ENCODE measurements around the gene RNF186. TPM values are rescaled to one million over a fixed set of nuclear protein-coding genes. Genes with fewer than 3 reads are reported as not detected.

RNF186 gene
- total and polyA plus RNA-seq, 2 of the 13 experiments (the other 11 are each of a cell fraction or from before 2014, with no cell fraction given) = 0.07 to 0.20 TPM

GRCh38 chr1:19814244-19814661 lies 830 bp downstream of the RNF186 start:
- Histone ChIP-seq H3K27me3 (ENCODE audit: control insufficient read depth in 1 of 2, insufficient read depth in 2 of 2, low read length in 2 of 2) (peaks cover 0 to 11% of the 10 kb centered on the region in 2 experiments; a peak in 3 of 5 replicates), H2AFZ (ENCODE audit: low read length) (no peak overlapping the region), H3K9ac (ENCODE audit: insufficient read depth, low read depth, low read length) (no peak overlapping the region), H3K4me1 (ENCODE audit: insufficient read depth, low read length) (peaks cover 47% of the 10 kb centered on the region), H3K4me2 (ENCODE audit: low read depth, low read length) (peak overlapping the region; percentile 68; the same call in 1 of the 2 replicates), H3K79me2 (ENCODE audit: insufficient read depth, low read length) (no peaks in the 10 kb centered on the region), H4K20me1 (ENCODE audit: insufficient read depth, low read length) (no peaks in the 10 kb centered on the region), H3K9me3 (ENCODE audit: low read length) (no peaks in the 10 kb centered on the region), H3K36me3 (replicated peaks in 1 of 2; ENCODE audit: control insufficient read depth in 1 of 2, insufficient read depth in 2 of 2, low read length in 2 of 2) (no peaks in the 10 kb centered on the region), H3K4me3 (replicated peaks in 1 of 3; ENCODE audit: insufficient read depth in 1 of 3, low read depth in 2 of 3, low read length in 3 of 3) (no peak overlapping the region; a peak in 1 of 6 replicates), H3K27ac (ENCODE audit: extremely low read length, insufficient read depth, low read length) (no peak overlapping the region)
- ATAC-seq (no peak), DNase-seq (ENCODE audit: low spot score) (no peak), FAIRE-seq (no peak)
- 67% methylated on average over 7 of the region's 15 CpGs for WGBS (ENCODE audit: low lambda C conversion rate)
- BruUV-seq (replicated peaks) = no TSS peak
- in situ Hi-C loops (cut with HindIII; ENCODE audit: extremely low pct_ligation_motif_present, low pct_unique_long_range_greater_than_20kb) = loop anchor here (5.0 kb wide), 1 partner anchor 52 kb away; no protein-coding TSS in a partner anchor
- no peak for TF ChIP-seq ZNF337 (CRISPR knock-in tag; IDR thresholded peaks at IDR 0.05; ENCODE audit: borderline replicate concordance, low read depth)
- 0 out of 2 replicates have a peak, but pooled peaks have one; percentile 14 for TF ChIP-seq HOXA3 (CRISPR knock-in tag; IDR thresholded peaks at IDR 0.05)
- intact Hi-C loops (cut with micrococcal nuclease; ENCODE audit: unreplicated experiment) = loop anchor here (10.0 kb wide), 1 partner anchor 71 kb away; the partner anchor contains the start of gene OTUD3
- ChIA-PET CTCF (ENCODE audit: low intra/inter-chr PET ratio, low total read pairs) (no interaction called here), POLR2A (interaction anchor here (1.0 kb wide), 2 partner anchors 13 to 22 kb away, joined by 4 to 6 read pairs; no protein-coding TSS in a partner anchor)

GRCh38 chr1:19813643-19813960 lies 1.5 kb downstream of the RNF186 start:
- peaks cover 0 to 11% of the 10 kb centered on the region in 2 experiments; a peak in 3 of 5 replicates for H3K27me3 ChIP-seq (ENCODE audit: control insufficient read depth in 1 of 2, insufficient read depth in 2 of 2, low read length in 2 of 2)
- TF ChIP-seq MAFK (conservative IDR thresholded peaks at IDR 0.05 in 1 of 2, IDR thresholded peaks at IDR 0.05 in 1 of 2; ENCODE audit: low read length in 2 of 2) (no peak), ZNF124 (CRISPR knock-in tag; IDR thresholded peaks at IDR 0.05) (no peak), SRF (IDR thresholded peaks at IDR 0.05; ENCODE audit: low read depth, low read length) (no peak), FOXP4 (CRISPR knock-in tag; IDR thresholded peaks at IDR 0.05) (no peak), CREBL2 (CRISPR knock-in tag; IDR thresholded peaks at IDR 0.05; ENCODE audit: borderline replicate concordance) (no peak), ZNF879 (CRISPR knock-in tag; IDR thresholded peaks at IDR 0.05) (no peak), ZNF326 (CRISPR knock-in tag; IDR thresholded peaks at IDR 0.05; ENCODE audit: borderline replicate concordance) (no peak), ZBTB42 (CRISPR knock-in tag; IDR thresholded peaks at IDR 0.05) (no peak), ZBTB37 (CRISPR knock-in tag; IDR thresholded peaks at IDR 0.05) (no peak), TERF1 (CRISPR knock-in tag; IDR thresholded peaks at IDR 0.05) (no peak), ETV6 (CRISPR knock-in tag; conservative IDR thresholded peaks at IDR 0.05) (no peak), ZNF282 (IDR thresholded peaks at IDR 0.05; ENCODE audit: partially characterized antibody) (no peak), SMARCC2 (IDR thresholded peaks at IDR 0.05) (no peak)
- WGBS (ENCODE audit: low lambda C conversion rate) = 75% methylated on average over 3 of the region's 4 CpGs
- H3K9ac ChIP-seq (ENCODE audit: insufficient read depth, low read depth, low read length) = no peak overlapping the region
- POLR2A ChIA-PET = no interaction called here
- H3K36me3 ChIP-seq (replicated peaks in 1 of 2; ENCODE audit: control insufficient read depth in 1 of 2, insufficient read depth in 2 of 2, low read length in 2 of 2) = no peaks in the 10 kb centered on the region
- H3K27ac ChIP-seq (ENCODE audit: extremely low read length, insufficient read depth, low read length) = no peak overlapping the region
- no TSS peak for BruUV-seq (replicated peaks)
- H3K4me1 ChIP-seq (ENCODE audit: insufficient read depth, low read length) = peaks cover 44% of the 10 kb centered on the region
- intact Hi-C loops (cut with micrococcal nuclease; ENCODE audit: unreplicated experiment) = loop anchor here (10.0 kb wide), 1 partner anchor 71 kb away; the partner anchor contains the start of gene OTUD3
- CTCF ChIA-PET (ENCODE audit: low intra/inter-chr PET ratio, low total read pairs) = no interaction called here
- H3K9me3 ChIP-seq (ENCODE audit: low read length) = no peaks in the 10 kb centered on the region
- DNase-seq (ENCODE audit: low spot score) (no peak), ATAC-seq (no peak), FAIRE-seq (no peak)
- no peak overlapping the region for H3K4me3 ChIP-seq (replicated peaks in 1 of 3; ENCODE audit: insufficient read depth in 1 of 3, low read depth in 2 of 3, low read length in 3 of 3)
- no peak overlapping the region for H2AFZ ChIP-seq (ENCODE audit: low read length)
- H4K20me1 ChIP-seq (ENCODE audit: insufficient read depth, low read length) = no peaks in the 10 kb centered on the region
- in situ Hi-C loops (cut with HindIII; ENCODE audit: extremely low pct_ligation_motif_present, low pct_unique_long_range_greater_than_20kb) = loop anchor here (5.0 kb wide), 1 partner anchor 51 kb away; no protein-coding TSS in a partner anchor
- H3K79me2 ChIP-seq (ENCODE audit: insufficient read depth, low read length) = no peaks in the 10 kb centered on the region
- H3K4me2 ChIP-seq (ENCODE audit: low read depth, low read length) = no peak overlapping the region

All from HepG2 (cell line).